Hematopoietic multipotent progenitor cell treated with erythropoietin and hydrocortisone succinate and interleukin-3 and kit ligand, for 17 days (in vitro differentiated cells): ENCODE data around the gene PAX1.
A peak's percentile ranks its signal among the peaks of the same experiment; 100 is the strongest.

Experiments
- DNase-seq: peaks from one replicate; pipeline ENCODE4 v3.0.0-alpha.2; 2015; ENCODE audit warnings: low spot score

PAX1 gene

GRCh38 chr20:21703717-21704407, 1.6 kb upstream of the PAX1 start:
- no peak for DNase-seq

- DNase-seq, result no peak
These were observed 767 bp upstream of the PAX1 start for GRCh38 chr20:21704408-21705385.

- DNase-seq, result no peak
These were observed 1.1 kb downstream of the PAX1 start for GRCh38 chr20:21706261-21707195.

GRCh38 chr20:21707267-21707666, 1.8 kb downstream of the PAX1 start:
- DNase-seq, result no peak

- DNase-seq, result no peak
These were observed 2.7 kb downstream of the PAX1 start for GRCh38 chr20:21707999-21708737.

- DNase-seq, result no peak
These were observed 3.5 kb downstream of the PAX1 start for GRCh38 chr20:21708738-21709534.

GRCh38 chr20:21709535-21709904, 4.1 kb downstream of the PAX1 start:
- no peak for DNase-seq

GRCh38 chr20:21710341-21710740, 4.9 kb downstream of the PAX1 start:
- no peak for DNase-seq

GRCh38 chr20:21710863-21711431, 5.5 kb downstream of the PAX1 start:
- no peak for DNase-seq

GRCh38 chr20:21712443-21713059, 7.1 kb downstream of the PAX1 start:
- no peak for DNase-seq

- DNase-seq, result no peak
These were observed 8.0 kb downstream of the PAX1 start for GRCh38 chr20:21713470-21713869.

- no peak for DNase-seq
These were observed 8.4 kb downstream of the PAX1 start for GRCh38 chr20:21713901-21714296.

- no peak for DNase-seq
These were observed 9.1 kb downstream of the PAX1 start for GRCh38 chr20:21714297-21715192.

GRCh38 chr20:21715193-21715881, 9.9 kb downstream of the PAX1 start:
- DNase-seq, result no peak

GRCh38 chr20:21719592-21720214, 14.2 kb downstream of the PAX1 start:
- DNase-seq, result peak; percentile 16

GRCh38 chr20:21725892-21726291, 20.4 kb downstream of the PAX1 start:
- no peak for DNase-seq

GRCh38 chr20:21729316-21729715, 23.9 kb downstream of the PAX1 start:
- DNase-seq, result no peak

- DNase-seq, result no peak
These were observed 33.7 kb downstream of the PAX1 start for GRCh38 chr20:21739161-21739560.
